ENCODE data around the gene HOXD3.

- TF ChIP-seq CTCF (IDR thresholded peaks at IDR 0.05) (no peak), POLR2A (IDR thresholded peaks at IDR 0.05) (no peak)
These were observed 56.3 kb downstream of the HOXD3 start for GRCh38 chr2:176213406-176213805.
